ENCODE measurements around the gene TACC3. TPM values are rescaled to one million over a fixed set of nuclear protein-coding genes. Genes with fewer than 3 reads are reported as not detected.

The TACC3 gene
- total and polyA plus RNA-seq, 7 donors: 4.3 to 55.9 (median 7.5) TPM

- Histone ChIP-seq H3K9me3 (no peaks in the 10 kb centered on the region), H3K36me3 (peaks cover 5 to 21% (median 10%) of the 10 kb centered on the region in 4 donors), H3K27me3 (no peaks in the 10 kb centered on the region), H3K4me1 (peaks cover 0 to 62% (median 48%) of the 10 kb centered on the region in 4 donors), H3K4me3 (no peak overlapping the region), H3K27ac (peak overlapping the region in 3 of 4 donors; percentile 97 to 100 (median 99))
- intact Hi-C loops (cut with DNase I): loop anchor here (5.0 kb wide), 2 partner anchors 143 to 367 kb away; partner anchors contain the start of genes LETM1 and UVSSA
- TF ChIP-seq POLR2AphosphoS5 (IDR thresholded peaks at IDR 0.05) (no peak), EP300 (IDR thresholded peaks at IDR 0.05) (no peak), CTCF (IDR thresholded peaks at IDR 0.05) (no peak)
- 60 to 73% methylated on average over 9 of the region's 9 CpGs for WGBS, 2 donors
- DNase-seq: no peak
Observed at GRCh38 chr4:1714303-1715001, 6.9 kb upstream of the TACC3 start.

GRCh38 chr4:1715002-1715758 lies 6.1 kb upstream of the TACC3 start:
- Histone ChIP-seq H3K27me3 (no peaks in the 10 kb centered on the region), H3K27ac (peak overlapping the region in 2 of 4 donors; percentile 3 to 15), H3K9me3 (no peaks in the 10 kb centered on the region), H3K4me1 (peaks cover 0 to 64% (median 51%) of the 10 kb centered on the region in 4 donors), H3K4me3 (no peak overlapping the region), H3K36me3 (peaks cover 5 to 21% (median 10%) of the 10 kb centered on the region in 4 donors)
- intact Hi-C loops (cut with DNase I): no loop called here
- no peak for TF ChIP-seq POLR2A (IDR thresholded peaks at IDR 0.05)
- no peak for TF ChIP-seq CTCF (IDR thresholded peaks at IDR 0.05)
- DNase-seq: no peak
- 63 to 75% methylated on average over 16 of the region's 16 CpGs for WGBS, 2 donors

GRCh38 chr4:1716065-1716945 lies 5.0 kb upstream of the TACC3 start:
- H3K27me3 ChIP-seq: no peaks in the 10 kb centered on the region
- TF ChIP-seq EP300 (IDR thresholded peaks at IDR 0.05) (no peak), POLR2AphosphoS5 (IDR thresholded peaks at IDR 0.05) (no peak), POLR2A (IDR thresholded peaks at IDR 0.05) (no peak), CTCF (IDR thresholded peaks at IDR 0.05) (no peak)
- H3K4me3 ChIP-seq: no peak overlapping the region
- intact Hi-C loops (cut with DNase I): no loop called here
- no peaks in the 10 kb centered on the region for H3K9me3 ChIP-seq
- peaks cover 5 to 21% (median 10%) of the 10 kb centered on the region in 4 donors for H3K36me3 ChIP-seq
- H3K4me1 ChIP-seq: peaks cover 0 to 56% (median 41%) of the 10 kb centered on the region in 4 donors
- no peak for DNase-seq
- WGBS, 2 donors: 83 to 86% methylated on average over 15 of the region's 15 CpGs
- H3K27ac ChIP-seq: peak overlapping the region in 1 of 4 donors; percentile 15

GRCh38 chr4:1717129-1718094 lies 3.9 kb upstream of the TACC3 start:
- peaks cover 5 to 21% (median 10%) of the 10 kb centered on the region in 4 donors for H3K36me3 ChIP-seq
- peaks cover 0 to 65% (median 50%) of the 10 kb centered on the region in 4 donors for H3K4me1 ChIP-seq
- DNase-seq: no peak
- H3K27ac ChIP-seq: no peak overlapping the region
- H3K27me3 ChIP-seq: no peaks in the 10 kb centered on the region
- TF ChIP-seq EP300 (IDR thresholded peaks at IDR 0.05): no peak
- no peak for TF ChIP-seq CTCF (IDR thresholded peaks at IDR 0.05)
- no peak for TF ChIP-seq POLR2AphosphoS5 (IDR thresholded peaks at IDR 0.05)
- TF ChIP-seq POLR2A (IDR thresholded peaks at IDR 0.05): no peak
- H3K9me3 ChIP-seq: no peaks in the 10 kb centered on the region
- intact Hi-C loops (cut with DNase I): no loop called here
- WGBS, 2 donors: 92 to 93% methylated on average over 32 of the region's 32 CpGs
- H3K4me3 ChIP-seq: no peak overlapping the region
